ENCODE measurements around the gene DNAH6. TPM values are rescaled to one million over a fixed set of nuclear protein-coding genes. Genes with fewer than 3 reads are reported as not detected.

DNAH6 gene
- total and polyA plus RNA-seq, 2 of the 8 experiments (the other 6 are each of a cell fraction or from before 2014, with no cell fraction given), result 0.06 to 0.43 TPM

- ChIA-PET CTCF (ENCODE audit: partially characterized antibody) (no interaction called here), POLR2A (ENCODE audit: partially characterized antibody) (no interaction called here)
- Histone ChIP-seq H2BK120ac (replicated peaks; ENCODE audit: low read depth, low read length) (no peak overlapping the region), H2BK15ac (ENCODE audit: low read length) (no peak overlapping the region), H2BK20ac (ENCODE audit: low read length) (no peak overlapping the region), H2BK12ac (ENCODE audit: low read depth, low read length) (no peak overlapping the region), H3K23ac (ENCODE audit: insufficient read length) (no peak overlapping the region), H3K36me3 (ENCODE audit: control insufficient read depth in 2 of 4, insufficient read depth in 4 of 4, low read length in 3 of 4) (no peaks in the 10 kb centered on the region), H3K9ac (replicated peaks in 1 of 4; ENCODE audit: extremely low read depth in 1 of 4, low read depth in 3 of 4, low read length in 3 of 4) (no peak overlapping the region), H3K9me3 (ENCODE audit: insufficient read depth in 2 of 2, low read depth in 1 of 2, low read length in 1 of 2) (peaks cover 5 to 6% of the 10 kb centered on the region in 2 experiments; a peak in 2 of 4 replicates), H4K91ac (replicated peaks; ENCODE audit: insufficient read length, low read length) (no peak overlapping the region), H2BK5ac (ENCODE audit: low read depth, low read length) (no peak overlapping the region), H3K27ac (ENCODE audit: low read depth, low read length) (no peak overlapping the region), H2AFZ (ENCODE audit: low read length) (no peak overlapping the region), H4K20me1 (replicated peaks in 1 of 2; ENCODE audit: control insufficient read depth in 1 of 2, insufficient read depth in 2 of 2, low read length in 2 of 2) (no peaks in the 10 kb centered on the region), H3K23me2 (ENCODE audit: low read depth, low read length) (no peaks in the 10 kb centered on the region), H2AK5ac (ENCODE audit: low read depth, low read length) (no peak overlapping the region), H4K5ac (ENCODE audit: insufficient read length, low read depth, low read length) (no peak overlapping the region), H4K8ac (ENCODE audit: extremely low read depth, insufficient read depth, low read length) (no peak overlapping the region), H3K56ac (replicated peaks; ENCODE audit: insufficient read length, low read depth, low read length) (no peak overlapping the region), H3K4me2 (ENCODE audit: insufficient read depth in 1 of 2, low read depth in 2 of 2, low read length in 2 of 2) (no peak overlapping the region), H3K18ac (ENCODE audit: extremely low read depth, low read length) (no peak overlapping the region), H3K4ac (replicated peaks; ENCODE audit: insufficient read length, low read depth, low read length) (no peak overlapping the region), H3K14ac (ENCODE audit: insufficient read length) (no peak overlapping the region), H3K4me1 (replicated peaks in 1 of 4; ENCODE audit: control insufficient read depth in 3 of 4, insufficient read depth in 4 of 4, low read length in 3 of 4) (no peaks in the 10 kb centered on the region), H3K4me3 (ENCODE audit: extremely low read depth in 1 of 4, insufficient read depth in 2 of 4, low read depth in 3 of 4, low read length in 4 of 4) (no peak overlapping the region), H3K27me3 (replicated peaks in 1 of 4; ENCODE audit: control insufficient read depth in 3 of 4, extremely low read depth in 1 of 4, insufficient read depth in 3 of 4, low read length in 3 of 4) (no peaks in the 10 kb centered on the region), H3K79me2 (ENCODE audit: control insufficient read depth in 1 of 2, insufficient read depth in 2 of 2, low read length in 2 of 2) (no peaks in the 10 kb centered on the region), H3K79me1 (ENCODE audit: low read depth, low read length) (no peaks in the 10 kb centered on the region)
- TF ChIP-seq NRF1 (IDR thresholded peaks at IDR 0.05; ENCODE audit: low read depth, low read length), result no peak
- no peak for TF ChIP-seq EP300 (IDR thresholded peaks at IDR 0.05; ENCODE audit: borderline replicate concordance in 1 of 2, low read depth in 2 of 2, low read length in 2 of 2)
- TF ChIP-seq KDM1A (IDR thresholded peaks at IDR 0.05; ENCODE audit: borderline replicate concordance, low read length), result no peak
- TF ChIP-seq CHD1 (IDR thresholded peaks at IDR 0.05; ENCODE audit: low read depth, low read length), result no peak
- no peak for TF ChIP-seq SP4 (IDR thresholded peaks at IDR 0.05; ENCODE audit: low read length)
- TF ChIP-seq GTF2F1 (IDR thresholded peaks at IDR 0.05; ENCODE audit: borderline replicate concordance, low read depth, low read length), result no peak
- no peak for TF ChIP-seq SIRT6 (IDR thresholded peaks at IDR 0.05; ENCODE audit: low read length)
- no peak for TF ChIP-seq ZNF274 (IDR thresholded peaks at IDR 0.05; ENCODE audit: borderline replicate concordance, extremely low read depth, low read length)
- TF ChIP-seq SIN3A (conservative IDR thresholded peaks at IDR 0.05 in 1 of 2, IDR thresholded peaks at IDR 0.05 in 1 of 2; ENCODE audit: low read depth in 1 of 2, low read length in 2 of 2), result no peak
- no peak for TF ChIP-seq HDAC6 (IDR thresholded peaks at IDR 0.05; ENCODE audit: low read depth, low read length)
- no peak for TF ChIP-seq PHF8 (conservative IDR thresholded peaks at IDR 0.05; ENCODE audit: low read depth, low read length)
- no peak for TF ChIP-seq CBX5 (IDR thresholded peaks at IDR 0.05; ENCODE audit: low read depth, low read length)
- TF ChIP-seq CREB1 (IDR thresholded peaks at IDR 0.05), result no peak
- FAIRE-seq, result no peak
- 89% methylated on average over 2 of the region's 2 CpGs; no CpG with 5 or more reads in 1 of the 2 experiments for WGBS, 2 experiments (ENCODE audit: extremely low coverage in 1 of 2, insufficient coverage in 1 of 2, insufficient read length in 1 of 2, insufficient replicate concordance in 2 of 2, low coverage in 1 of 2, low lambda C conversion rate in 2 of 2, missing lambda C conversion rate in 1 of 2)
- no peak for DNase-seq (ENCODE audit: low read depth in 1 of 2, low spot score in 2 of 2)
These were observed 250.5 kb downstream of the DNAH6 start for GRCh38 chr2:84766791-84767190.
